ENCODE data around the gene CLIP2.
"Not testable (repeated sequence)": the region's sequence is repeated elsewhere in the genome, so short reads cannot be mapped to it uniquely, and the experiment has no call there.

The CLIP2 gene

GRCh38 chr7:74418538-74418937 is 129.3 kb downstream of the CLIP2 start:
- Histone ChIP-seq H4K20me1 (ENCODE audit: insufficient read depth, low read length) (no peaks in the 10 kb centered on the region), H3K4me1 (ENCODE audit: insufficient read depth, low read length) (no peaks in the 10 kb centered on the region), H3K27ac (ENCODE audit: low read length) (no peak overlapping the region), H3K9ac (ENCODE audit: low read depth, low read length) (no peak overlapping the region), H3K9me3 (ENCODE audit: insufficient read depth, low read length, severe bottlenecking) (no peaks in the 10 kb centered on the region), H3K27me3 (ENCODE audit: insufficient read depth, low read length, poor library complexity) (no peaks in the 10 kb centered on the region), H2AFZ (ENCODE audit: low read depth, low read length) (no peak overlapping the region), H3K79me2 (ENCODE audit: insufficient read depth, low read length) (no peaks in the 10 kb centered on the region), H3K4me2 (ENCODE audit: insufficient read depth, low read length) (no peak overlapping the region), H3K36me3 (ENCODE audit: insufficient read depth, low read length) (no peaks in the 10 kb centered on the region), H3K4me3 (ENCODE audit: low read depth in 1 of 2, low read length in 2 of 2) (no peak overlapping the region)
- TF ChIP-seq, protein P1, sequence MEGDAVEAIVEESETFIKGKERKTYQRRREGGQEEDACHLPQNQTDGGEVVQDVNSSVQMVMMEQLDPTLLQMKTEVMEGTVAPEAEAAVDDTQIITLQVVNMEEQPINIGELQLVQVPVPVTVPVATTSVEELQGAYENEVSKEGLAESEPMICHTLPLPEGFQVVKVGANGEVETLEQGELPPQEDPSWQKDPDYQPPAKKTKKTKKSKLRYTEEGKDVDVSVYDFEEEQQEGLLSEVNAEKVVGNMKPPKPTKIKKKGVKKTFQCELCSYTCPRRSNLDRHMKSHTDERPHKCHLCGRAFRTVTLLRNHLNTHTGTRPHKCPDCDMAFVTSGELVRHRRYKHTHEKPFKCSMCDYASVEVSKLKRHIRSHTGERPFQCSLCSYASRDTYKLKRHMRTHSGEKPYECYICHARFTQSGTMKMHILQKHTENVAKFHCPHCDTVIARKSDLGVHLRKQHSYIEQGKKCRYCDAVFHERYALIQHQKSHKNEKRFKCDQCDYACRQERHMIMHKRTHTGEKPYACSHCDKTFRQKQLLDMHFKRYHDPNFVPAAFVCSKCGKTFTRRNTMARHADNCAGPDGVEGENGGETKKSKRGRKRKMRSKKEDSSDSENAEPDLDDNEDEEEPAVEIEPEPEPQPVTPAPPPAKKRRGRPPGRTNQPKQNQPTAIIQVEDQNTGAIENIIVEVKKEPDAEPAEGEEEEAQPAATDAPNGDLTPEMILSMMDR (IDR thresholded peaks at IDR 0.05; ENCODE audit: borderline replicate concordance, extremely low read depth, low read length, poor library complexity, severe bottlenecking), result no peak
- no peak for TF ChIP-seq EZH2 (IDR thresholded peaks at IDR 0.05; ENCODE audit: borderline replicate concordance, low read depth, low read length, severe bottlenecking)
- no peak for ATAC-seq (ENCODE audit: insufficient read depth, low read depth)
- DNase-seq, result no peak

DNA sequence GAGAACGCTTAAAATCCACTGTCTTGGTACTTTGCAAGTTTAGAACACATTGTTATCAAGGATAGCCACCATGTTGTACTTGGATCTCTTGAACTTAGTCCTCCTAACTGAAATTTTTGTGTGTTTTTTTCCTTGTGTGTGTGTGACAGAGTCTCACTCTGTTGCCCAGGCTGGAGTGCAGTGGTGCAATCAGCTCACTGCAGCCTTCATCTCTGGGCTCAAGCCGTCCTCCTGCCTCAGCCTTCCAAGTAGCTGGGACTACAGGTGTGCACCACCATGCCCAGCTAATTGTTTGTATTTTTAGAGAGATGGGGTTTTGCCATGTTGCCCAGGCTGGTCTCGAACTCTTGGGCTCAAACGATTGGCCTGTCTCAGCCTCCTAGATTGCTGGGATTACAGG is 130.0 kb downstream of the CLIP2 start:
- H3K4me3 ChIP-seq (ENCODE audit: low read depth in 1 of 2, low read length in 2 of 2); ATAC-seq (ENCODE audit: insufficient read depth, low read depth); H4K20me1 ChIP-seq (ENCODE audit: insufficient read depth, low read length); H3K27ac ChIP-seq (ENCODE audit: low read length); DNase-seq; H3K9me3 ChIP-seq (ENCODE audit: insufficient read depth, low read length, severe bottlenecking); H3K36me3 ChIP-seq (ENCODE audit: insufficient read depth, low read length); H3K4me2 ChIP-seq (ENCODE audit: insufficient read depth, low read length); H3K4me1 ChIP-seq (ENCODE audit: insufficient read depth, low read length); H3K27me3 ChIP-seq (ENCODE audit: insufficient read depth, low read length, poor library complexity); H2AFZ ChIP-seq (ENCODE audit: low read depth, low read length); H3K9ac ChIP-seq (ENCODE audit: low read depth, low read length); H3K79me2 ChIP-seq (ENCODE audit: insufficient read depth, low read length): not testable (repeated sequence)

- Histone ChIP-seq H3K27ac (ENCODE audit: low read length) (no peak overlapping the region), H3K4me2 (ENCODE audit: insufficient read depth, low read length) (no peak overlapping the region), H2AFZ (ENCODE audit: low read depth, low read length) (no peak overlapping the region), H3K4me3 (ENCODE audit: low read depth in 1 of 2, low read length in 2 of 2) (no peak overlapping the region), H3K9me3 (ENCODE audit: insufficient read depth, low read length, severe bottlenecking) (no peaks in the 10 kb centered on the region), H3K4me1 (ENCODE audit: insufficient read depth, low read length) (no peaks in the 10 kb centered on the region), H3K9ac (ENCODE audit: low read depth, low read length) (no peak overlapping the region), H4K20me1 (ENCODE audit: insufficient read depth, low read length) (no peaks in the 10 kb centered on the region), H3K27me3 (ENCODE audit: insufficient read depth, low read length, poor library complexity) (no peaks in the 10 kb centered on the region), H3K36me3 (ENCODE audit: insufficient read depth, low read length) (no peaks in the 10 kb centered on the region), H3K79me2 (ENCODE audit: insufficient read depth, low read length) (no peaks in the 10 kb centered on the region)
- TF ChIP-seq, protein P1 (IDR thresholded peaks at IDR 0.05; ENCODE audit: borderline replicate concordance, extremely low read depth, low read length, poor library complexity, severe bottlenecking), result no peak
- no peak for TF ChIP-seq EZH2 (IDR thresholded peaks at IDR 0.05; ENCODE audit: borderline replicate concordance, low read depth, low read length, severe bottlenecking)
- no peak for ATAC-seq (ENCODE audit: insufficient read depth, low read depth)
- no peak for DNase-seq
Measured at GRCh38 chr7:74420006-74420405, 130.8 kb downstream of the CLIP2 start.

DNA sequence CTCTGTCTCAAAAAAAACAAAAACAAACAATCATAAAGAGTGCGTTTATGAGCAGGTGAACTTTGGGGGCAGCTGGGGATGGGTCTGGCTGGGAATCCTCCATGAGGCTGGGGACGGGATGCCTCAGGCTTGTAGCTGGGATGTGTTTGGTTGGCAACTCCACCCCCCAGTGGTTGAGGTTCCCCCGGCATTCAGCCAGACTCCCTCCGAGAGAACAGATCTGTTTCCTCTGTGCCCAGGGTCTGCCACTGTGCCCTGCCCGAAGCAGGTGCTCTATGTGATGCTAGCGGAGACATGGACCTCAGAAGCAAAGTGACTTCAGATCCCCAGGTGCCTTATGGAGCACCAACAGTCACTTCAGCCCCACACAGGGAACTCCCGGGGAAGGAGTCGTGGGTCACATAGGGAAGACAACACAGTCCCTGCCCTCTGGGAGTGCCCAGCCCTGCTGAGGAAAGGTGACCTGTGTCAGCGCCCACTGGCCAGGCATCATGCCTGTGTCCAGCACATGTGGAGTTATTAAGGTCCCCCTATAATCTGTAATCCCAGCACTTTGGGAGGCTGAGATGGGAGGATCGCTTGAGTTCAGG is 135.2 kb downstream of the CLIP2 start:
- no peak overlapping the region for H3K27ac ChIP-seq (ENCODE audit: low read length)
- no peak overlapping the region for H3K4me2 ChIP-seq (ENCODE audit: insufficient read depth, low read length)
- H3K9ac ChIP-seq (ENCODE audit: low read depth, low read length), result no peak overlapping the region
- H3K4me1 ChIP-seq (ENCODE audit: insufficient read depth, low read length), result no peaks in the 10 kb centered on the region
- ATAC-seq (ENCODE audit: insufficient read depth, low read depth) (no peak), DNase-seq (no peak)
- H2AFZ ChIP-seq (ENCODE audit: low read depth, low read length), result no peak overlapping the region
- no peaks in the 10 kb centered on the region for H4K20me1 ChIP-seq (ENCODE audit: insufficient read depth, low read length)
- H3K79me2 ChIP-seq (ENCODE audit: insufficient read depth, low read length), result no peaks in the 10 kb centered on the region
- H3K4me3 ChIP-seq (ENCODE audit: low read depth in 1 of 2, low read length in 2 of 2), result no peak overlapping the region
- TF ChIP-seq EZH2 (IDR thresholded peaks at IDR 0.05; ENCODE audit: borderline replicate concordance, low read depth, low read length, severe bottlenecking), result no peak
- TF ChIP-seq, protein P1 (IDR thresholded peaks at IDR 0.05; ENCODE audit: borderline replicate concordance, extremely low read depth, low read length, poor library complexity, severe bottlenecking), result no peak
- H3K9me3 ChIP-seq (ENCODE audit: insufficient read depth, low read length, severe bottlenecking), result no peaks in the 10 kb centered on the region
- no peaks in the 10 kb centered on the region for H3K36me3 ChIP-seq (ENCODE audit: insufficient read depth, low read length)
- no peaks in the 10 kb centered on the region for H3K27me3 ChIP-seq (ENCODE audit: insufficient read depth, low read length, poor library complexity)
